ENCODE measurements around the gene NFAM1. TPM values are rescaled to one million over a fixed set of nuclear protein-coding genes. Genes with fewer than 3 reads are reported as not detected.

NFAM1 gene
- total RNA-seq, 1 experiment from 2014 or later = 0.12 TPM

- H3K4me1 ChIP-seq (ENCODE audit: control insufficient read depth in 1 of 2, insufficient read depth in 2 of 2, low read length in 2 of 2) = no peaks in the 10 kb centered on the region
- no peaks in the 10 kb centered on the region for H3K9me2 ChIP-seq (ENCODE audit: insufficient read depth)
- no peak overlapping the region for H3K27ac ChIP-seq (ENCODE audit: low read depth, low read length)
- BruUV-seq (replicated peaks) = no TSS peak
- TF ChIP-seq ELF1 (IDR thresholded peaks at IDR 0.05; ENCODE audit: borderline replicate concordance, low read depth) (no peak), FOSL1 (IDR thresholded peaks at IDR 0.05; ENCODE audit: low read depth) (no peak), YY1 (IDR thresholded peaks at IDR 0.05; ENCODE audit: extremely low read depth, insufficient replicate concordance, low read depth, low read length) (no peak), EGR1 (IDR thresholded peaks at IDR 0.05; ENCODE audit: low read depth) (no peak), CEBPB (IDR thresholded peaks at IDR 0.05; ENCODE audit: low read depth) (no peak), ZBTB33 (IDR thresholded peaks at IDR 0.05; ENCODE audit: extremely low read depth, insufficient replicate concordance, low read length) (no peak), SP1 (IDR thresholded peaks at IDR 0.05; ENCODE audit: low read depth) (no peak), POLR2A (IDR thresholded peaks at IDR 0.05; ENCODE audit: borderline replicate concordance, extremely low read depth, insufficient read depth, insufficient read length) (no peak), ATF3 (IDR thresholded peaks at IDR 0.05) (no peak), MAX (IDR thresholded peaks at IDR 0.05) (no peak), SRF (IDR thresholded peaks at IDR 0.05; ENCODE audit: low read depth) (no peak)
- H3K79me2 ChIP-seq (ENCODE audit: insufficient read depth, low read length) = no peaks in the 10 kb centered on the region
- no peak overlapping the region for H3K4me3 ChIP-seq (replicated peaks in 1 of 2; ENCODE audit: low read depth in 1 of 2, low read length in 2 of 2)
- no peak overlapping the region for H3K9ac ChIP-seq (ENCODE audit: low read length)
- no peaks in the 10 kb centered on the region for H3K36me3 ChIP-seq (ENCODE audit: control insufficient read depth in 1 of 2, insufficient read depth in 2 of 2, low read length in 2 of 2)
- ChIA-PET CTCF (no interaction called here), POLR2A (no interaction called here), RAD21 (ENCODE audit: low non-redundant PET in 1 of 2, low total read pairs in 2 of 2, uncharacterized antibody in 2 of 2, unreplicated experiment in 2 of 2) (no interaction called here)
- no peak for DNase-seq (ENCODE audit: low read depth, low spot score)
- intact Hi-C loops (cut with micrococcal nuclease) = no loop called here
- H2AFZ ChIP-seq (ENCODE audit: low read depth, low read length, poor library complexity, severe bottlenecking) = no peak overlapping the region
- H3K27me3 ChIP-seq (ENCODE audit: insufficient read depth, low read length) = 0 out of 2 replicates have a peak, but pooled peaks cover 2% of the 10 kb centered on the region
- ATAC-seq = no peak
- H4K20me1 ChIP-seq (ENCODE audit: insufficient read depth) = no peaks in the 10 kb centered on the region
- no peak overlapping the region for H3K4me2 ChIP-seq (ENCODE audit: low read length)
- no peaks in the 10 kb centered on the region for H3K9me3 ChIP-seq (ENCODE audit: control insufficient read depth in 1 of 2, insufficient read depth in 1 of 2, low read depth in 1 of 2, low read length in 2 of 2)
Measured at GRCh38 chr22:42408276-42408675, 23.9 kb downstream of the NFAM1 start.
